CD4-positive, alpha-beta T cell treated with Interleukin-6 for 4 hours (primary cell): Measurements from ENCODE around the gene GPRC5A.
A peak's percentile ranks its signal among the peaks of the same experiment; 100 is the strongest.

Experiments
- DNase-seq: peaks from one replicate; pipeline ENCODE4 v3.0.0-alpha.2; 2020; ENCODE audit warnings: mixed read lengths

Gene GPRC5A

GRCh38 chr12:12887471-12887870 is 3.9 kb upstream of the GPRC5A start:
- DNase-seq: no peak

- no peak for DNase-seq
Measured at GRCh38 chr12:12889701-12890100, 1.7 kb upstream of the GPRC5A start.

- DNase-seq: peak; percentile 56
Measured at GRCh38 chr12:12890543-12891079, 751 bp upstream of the GPRC5A start.

- DNase-seq: no peak
Measured at GRCh38 chr12:12891881-12892355, 556 bp downstream of the GPRC5A start.

GRCh38 chr12:12892681-12893141 is 1.3 kb downstream of the GPRC5A start:
- DNase-seq: no peak

GRCh38 chr12:12893438-12893837 is 2.1 kb downstream of the GPRC5A start:
- no peak for DNase-seq

GRCh38 chr12:12896260-12896659 is 4.9 kb downstream of the GPRC5A start:
- no peak for DNase-seq

- no peak for DNase-seq
Measured at GRCh38 chr12:12897302-12897701, 5.9 kb downstream of the GPRC5A start.

- no peak for DNase-seq
Measured at GRCh38 chr12:12898136-12898717, 6.9 kb downstream of the GPRC5A start.

- no peak for DNase-seq
Measured at GRCh38 chr12:12898911-12899511, 7.6 kb downstream of the GPRC5A start.

GRCh38 chr12:12899530-12900380 is 8.4 kb downstream of the GPRC5A start:
- DNase-seq: no peak

GRCh38 chr12:12900786-12901157 is 9.4 kb downstream of the GPRC5A start:
- no peak for DNase-seq

GRCh38 chr12:12901158-12901791 is 9.9 kb downstream of the GPRC5A start:
- DNase-seq: no peak

- DNase-seq: no peak
Measured at GRCh38 chr12:12902036-12902435, 10.7 kb downstream of the GPRC5A start.

GRCh38 chr12:12903642-12904609 is 12.6 kb downstream of the GPRC5A start:
- no peak for DNase-seq

- DNase-seq: no peak
Measured at GRCh38 chr12:12907552-12907951, 16.2 kb downstream of the GPRC5A start.

- DNase-seq: no peak
Measured at GRCh38 chr12:12908252-12908651, 16.9 kb downstream of the GPRC5A start.

- DNase-seq: no peak
Measured at GRCh38 chr12:12908711-12909110, 17.3 kb downstream of the GPRC5A start.

GRCh38 chr12:12909228-12909994 is 18.0 kb downstream of the GPRC5A start:
- DNase-seq: no peak

GRCh38 chr12:12909995-12910420 is 18.6 kb downstream of the GPRC5A start:
- DNase-seq: no peak

- DNase-seq: no peak
Measured at GRCh38 chr12:12912711-12913110, 21.3 kb downstream of the GPRC5A start.
